ENCODE data around the gene AGMO.

DNA sequence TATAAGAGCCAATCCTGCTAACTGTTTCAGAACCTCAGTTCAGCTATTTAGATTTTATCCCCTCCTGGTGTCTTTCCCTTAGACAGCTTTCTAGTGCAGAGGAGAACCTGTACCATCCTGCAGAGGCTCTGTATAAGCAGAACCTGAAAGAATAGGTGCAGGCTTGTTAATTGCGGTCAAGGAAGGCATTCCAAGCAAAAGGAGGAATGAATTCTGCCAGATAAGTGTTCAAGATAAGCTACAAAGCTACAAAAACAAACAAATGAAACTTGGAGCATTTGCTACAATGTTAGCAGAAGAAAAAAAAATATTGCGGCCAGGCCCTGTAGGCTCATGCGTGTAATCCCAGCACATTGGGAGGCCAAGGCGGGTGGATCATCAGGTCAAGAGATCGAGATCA lies 32.6 kb upstream of the AGMO start:
- TF ChIP-seq CTCF (IDR thresholded peaks at IDR 0.05; ENCODE audit: low read length) (no peak), EZH2phosphoT487 (IDR thresholded peaks at IDR 0.05; ENCODE audit: low read length) (no peak)
